HG03521 (cell line): ENCODE measurements around the gene EHD3.

Source experiments
- ATAC-seq: cut with Tn5 transposase; IDR thresholded peaks from one replicate; pipeline ENCODE4 v1.9.1; 2021; ENCODE audit warnings: mild to moderate bottlenecking, moderate library complexity; ENCODE audit not compliant: unreplicated experiment

EHD3 gene

GRCh38 chr2:31234683-31235503, 941 bp downstream of the EHD3 start:
- ATAC-seq, result no peak

- ATAC-seq, result no peak
Observed at GRCh38 chr2:31235504-31235902, 1.6 kb downstream of the EHD3 start.

GRCh38 chr2:31236433-31237205, 2.7 kb downstream of the EHD3 start:
- no peak for ATAC-seq

- no peak for ATAC-seq
Observed at GRCh38 chr2:31237348-31238017, 3.5 kb downstream of the EHD3 start.

DNA sequence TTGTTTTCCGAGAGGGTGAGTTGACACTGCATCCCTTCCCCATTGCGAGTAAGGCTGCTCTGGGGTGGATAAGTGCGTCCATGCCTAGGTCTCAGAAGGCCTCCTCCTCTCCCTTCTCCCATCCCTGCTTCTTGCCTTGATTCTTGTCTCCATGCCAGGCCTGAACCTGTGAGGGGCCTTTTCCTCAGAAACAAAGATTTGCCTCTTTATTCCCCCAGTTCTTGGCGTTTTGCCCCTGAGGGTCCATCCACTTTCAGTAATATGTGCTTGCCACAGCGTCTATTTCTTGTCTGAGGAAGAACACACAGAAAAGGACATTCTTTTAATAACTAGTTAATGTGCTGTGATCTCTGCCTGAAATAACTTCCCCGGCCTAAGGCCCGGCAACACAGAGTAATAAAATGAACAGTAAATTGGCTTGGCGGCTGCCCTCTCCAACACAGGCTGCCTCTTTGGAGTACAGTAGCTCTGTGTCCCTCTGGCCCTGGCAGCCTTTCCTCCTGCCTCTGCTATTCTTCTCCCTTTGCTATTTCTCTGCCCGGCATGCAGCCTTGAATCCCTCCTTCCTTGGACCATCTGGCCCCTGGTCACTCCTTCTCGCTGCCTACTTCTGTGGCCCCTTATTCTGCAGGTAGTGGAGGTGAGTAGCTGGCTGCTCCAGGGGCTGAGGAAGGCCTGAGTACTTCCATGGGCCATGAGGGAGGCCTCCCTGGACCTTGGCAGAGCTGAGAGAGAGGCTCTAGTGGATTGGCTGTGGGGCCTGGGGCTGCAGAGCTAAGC, 4.4 kb downstream of the EHD3 start:
- no peak for ATAC-seq

GRCh38 chr2:31238906-31239592, 5.1 kb downstream of the EHD3 start:
- ATAC-seq, result no peak

- ATAC-seq, result no peak
Observed at GRCh38 chr2:31239593-31240177, 5.7 kb downstream of the EHD3 start.

DNA sequence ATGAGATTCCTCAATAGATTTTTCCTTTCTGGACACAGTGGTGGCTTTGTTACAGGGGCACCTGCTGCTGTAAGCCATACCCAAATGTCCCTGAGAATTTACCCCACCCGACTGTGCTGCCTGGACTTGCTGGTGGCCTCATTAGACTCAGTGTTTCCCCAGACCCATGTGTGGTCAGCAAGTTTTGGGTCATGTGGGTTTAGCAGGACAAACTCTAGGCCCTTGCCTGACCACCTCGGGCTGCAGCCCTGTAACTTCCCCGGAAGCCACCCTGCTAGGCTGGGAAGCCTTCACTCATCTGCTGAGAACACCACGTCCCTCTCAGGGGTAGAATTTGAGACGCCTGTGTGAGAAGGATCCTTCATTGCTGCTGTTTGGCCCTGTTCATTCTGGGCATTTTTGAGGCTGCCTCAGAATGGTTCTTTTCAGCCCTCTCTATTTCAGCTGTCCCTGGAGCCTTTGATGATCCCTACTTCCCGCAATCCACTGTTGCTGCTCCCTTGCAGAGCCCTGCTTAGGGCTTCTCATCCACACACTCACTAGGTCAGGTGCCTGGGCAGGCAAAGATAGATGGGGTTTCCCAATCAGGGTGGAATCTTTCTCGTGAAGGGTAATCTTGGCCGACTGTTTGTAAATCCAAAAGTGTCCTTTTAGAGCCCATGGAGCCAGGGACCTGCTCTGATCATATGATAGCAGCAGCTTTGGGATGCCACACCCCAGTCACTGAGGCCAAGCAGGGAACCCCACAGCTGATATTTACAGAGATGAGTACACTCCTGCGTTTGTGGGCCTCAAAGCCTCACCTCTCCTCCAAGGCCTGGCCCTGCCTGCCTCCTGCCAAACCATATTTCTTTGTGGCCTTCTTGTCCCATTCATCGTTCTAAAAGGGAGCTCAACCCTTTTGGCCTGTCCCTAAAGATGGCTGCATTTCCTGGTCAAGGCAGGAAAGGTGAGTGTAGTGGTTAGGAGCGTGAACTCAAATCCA, 6.7 kb downstream of the EHD3 start:
- no peak for ATAC-seq

- ATAC-seq, result no peak
Observed at GRCh38 chr2:31241625-31242270, 7.8 kb downstream of the EHD3 start.

GRCh38 chr2:31243053-31243452, 9.1 kb downstream of the EHD3 start:
- no peak for ATAC-seq

- ATAC-seq, result no peak
Observed at GRCh38 chr2:31244101-31244500, 10.1 kb downstream of the EHD3 start.

GRCh38 chr2:31246184-31246852, 12.4 kb downstream of the EHD3 start:
- no peak for ATAC-seq

DNA sequence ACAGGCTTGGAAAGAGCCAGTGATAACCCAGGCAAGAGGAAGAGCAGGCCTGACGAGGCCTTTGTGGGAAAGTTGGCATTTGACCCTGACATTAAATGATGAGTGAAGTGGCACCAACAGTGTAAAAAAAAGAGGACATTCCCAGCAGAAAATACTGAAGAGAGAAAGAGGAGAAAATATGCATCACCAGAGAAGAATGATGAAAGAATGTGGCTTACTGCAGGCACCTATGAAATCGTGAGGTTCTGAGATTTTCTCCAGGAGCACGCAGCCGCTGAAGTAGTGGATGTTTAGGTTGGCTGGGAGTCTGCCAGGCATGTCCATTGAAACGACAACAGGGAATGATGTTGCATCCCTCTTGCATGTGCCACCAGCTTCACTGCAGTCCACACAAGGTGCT, 13.8 kb downstream of the EHD3 start:
- no peak for ATAC-seq

DNA sequence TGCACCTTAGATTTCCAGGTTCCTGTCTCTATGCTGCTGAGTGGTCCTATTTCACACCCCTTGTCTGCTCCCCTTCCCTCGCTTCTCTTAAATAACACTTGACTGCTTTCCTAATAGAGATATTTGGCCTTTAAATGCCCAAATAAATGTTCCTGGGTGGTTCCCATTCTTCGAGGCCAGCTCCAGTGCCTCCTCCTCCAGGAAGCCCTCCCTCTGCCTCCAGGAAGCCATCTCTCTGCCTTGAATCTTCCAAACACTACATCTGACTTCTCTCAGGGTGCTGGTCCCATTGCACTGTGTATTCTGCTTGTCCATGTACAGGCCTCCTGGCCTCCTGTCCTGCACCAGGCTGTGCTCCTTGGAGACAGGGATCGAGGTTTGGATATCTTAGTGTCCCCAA, 14.2 kb downstream of the EHD3 start:
- ATAC-seq, result no peak

DNA sequence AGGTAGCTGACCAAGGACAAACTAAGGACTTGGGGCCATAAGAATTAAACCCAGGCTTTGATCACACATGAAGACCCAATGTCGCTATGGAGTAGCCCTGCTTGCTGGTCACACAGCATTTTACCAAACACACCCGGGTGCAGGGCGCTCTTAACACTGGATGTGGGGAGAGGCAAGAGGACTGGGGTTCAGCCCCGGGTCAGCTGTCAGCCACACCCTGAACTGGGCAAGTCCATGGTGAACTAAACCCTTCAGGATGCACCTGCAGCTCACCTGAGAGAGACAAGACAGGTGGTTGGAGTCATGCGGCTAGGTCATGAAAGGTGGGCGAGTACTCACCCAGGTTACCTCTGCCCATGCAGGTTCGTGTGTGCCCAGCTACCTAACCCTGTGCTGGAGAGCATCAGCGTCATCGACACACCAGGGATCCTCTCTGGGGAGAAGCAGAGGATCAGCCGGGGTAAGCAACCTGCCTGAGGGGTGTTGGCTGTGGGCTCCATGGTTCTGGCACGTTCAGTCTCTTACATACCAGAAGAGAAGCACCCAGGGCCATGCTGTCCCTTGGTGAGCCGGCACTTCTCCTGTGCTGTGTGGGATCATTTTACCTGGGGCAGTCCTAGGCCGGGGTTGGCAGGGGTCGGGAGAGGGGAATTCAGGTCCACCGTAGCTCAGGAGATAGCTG, 15.2 kb downstream of the EHD3 start:
- no peak for ATAC-seq

GRCh38 chr2:31251018-31251417, 17.1 kb downstream of the EHD3 start:
- no peak for ATAC-seq

- no peak for ATAC-seq
Observed at GRCh38 chr2:31251851-31252250, 17.9 kb downstream of the EHD3 start.
